ENCODE results near the gene MEIOC. TPM values are rescaled to one million over a fixed set of nuclear protein-coding genes. Genes with fewer than 3 reads are reported as not detected.
"Not testable (repeated sequence)": the region's sequence is repeated elsewhere in the genome, so short reads cannot be mapped to it uniquely, and the experiment has no call there.

MEIOC gene
- total and polyA plus RNA-seq, 2 donors (not counting 3 experiments of a cell fraction or from before 2014, with no cell fraction given) = 0.08 to 0.46 TPM

GRCh38 chr17:44634401-44634800 is 21.9 kb upstream of the MEIOC start:
- H3K9me1 ChIP-seq (replicated peaks; ENCODE audit: control insufficient read depth, extremely low read depth, insufficient read depth, low read length); H2AFZ ChIP-seq (ENCODE audit: low read depth, low read length); H3K4me2 ChIP-seq (ENCODE audit: insufficient read depth, low read length); H3K27me3 ChIP-seq (ENCODE audit: control insufficient read depth in 2 of 2, insufficient read depth in 2 of 2, low read length in 2 of 2); dilution Hi-C loops (cut with MboI; ENCODE audit: extremely low pct_ligation_motif_present, low sequenced_read_pairs); intact Hi-C loops (cut with micrococcal nuclease); H3K36me3 ChIP-seq (ENCODE audit: control insufficient read depth in 2 of 2, extremely low read depth in 1 of 2, insufficient read depth in 2 of 2, low read length in 2 of 2); DNase-seq (ENCODE audit: low read depth, low spot score); H3K4me3 ChIP-seq (replicated peaks in 1 of 3; ENCODE audit: insufficient read depth in 1 of 3, low read depth in 1 of 3, low read length in 3 of 3); H3K4me1 ChIP-seq (ENCODE audit: control insufficient read depth, extremely low read depth, insufficient read depth, low read length); H3K27ac ChIP-seq (ENCODE audit: insufficient read depth, low read depth, low read length); H3K9me3 ChIP-seq (replicated peaks; ENCODE audit: control insufficient read depth, insufficient read depth, low read length); BruUV-seq (replicated peaks); FAIRE-seq; H3K9ac ChIP-seq (replicated peaks; ENCODE audit: extremely low read depth, insufficient read depth, low read length); H3K79me2 ChIP-seq (ENCODE audit: control insufficient read depth, insufficient read depth, low read length); H4K20me1 ChIP-seq (replicated peaks; ENCODE audit: control insufficient read depth, extremely low read depth, insufficient read depth, low read length); POLR2A ChIA-PET: not testable (repeated sequence)
- CTCF ChIA-PET = interaction anchor here (1.1 to 6.9 kb wide), 5 partner anchors 52 to 111 kb away, joined by 4 to 94 read pairs (median 6); no protein-coding TSS in a partner anchor

- Histone ChIP-seq H3K4me3 (replicated peaks in 1 of 3; ENCODE audit: insufficient read depth in 1 of 3, low read depth in 1 of 3, low read length in 3 of 3) (no peak overlapping the region), H4K20me1 (replicated peaks; ENCODE audit: control insufficient read depth, extremely low read depth, insufficient read depth, low read length) (no peaks in the 10 kb centered on the region), H3K9me1 (replicated peaks; ENCODE audit: control insufficient read depth, extremely low read depth, insufficient read depth, low read length) (no peaks in the 10 kb centered on the region), H3K9me3 (replicated peaks; ENCODE audit: control insufficient read depth, insufficient read depth, low read length) (no peaks in the 10 kb centered on the region), H3K9ac (replicated peaks; ENCODE audit: extremely low read depth, insufficient read depth, low read length) (no peak overlapping the region), H3K4me2 (ENCODE audit: insufficient read depth, low read length) (no peak overlapping the region), H3K79me2 (ENCODE audit: control insufficient read depth, insufficient read depth, low read length) (no peaks in the 10 kb centered on the region), H3K36me3 (ENCODE audit: control insufficient read depth in 2 of 2, extremely low read depth in 1 of 2, insufficient read depth in 2 of 2, low read length in 2 of 2) (no peaks in the 10 kb centered on the region), H2AFZ (ENCODE audit: low read depth, low read length) (no peak overlapping the region), H3K27me3 (ENCODE audit: control insufficient read depth in 2 of 2, insufficient read depth in 2 of 2, low read length in 2 of 2) (peaks cover 2 to 9% of the 10 kb centered on the region in 2 experiments), H3K27ac (ENCODE audit: insufficient read depth, low read depth, low read length) (no peak overlapping the region), H3K4me1 (ENCODE audit: control insufficient read depth, extremely low read depth, insufficient read depth, low read length) (no peaks in the 10 kb centered on the region)
- FAIRE-seq = no peak
- POLR2A ChIA-PET = no interaction called here
- dilution Hi-C loops (cut with MboI; ENCODE audit: extremely low pct_ligation_motif_present, low sequenced_read_pairs) (no loop called here), intact Hi-C loops (cut with micrococcal nuclease) (loop anchor here (1.0 to 2.0 kb wide), 2 partner anchors 70 to 103 kb away; no protein-coding TSS in a partner anchor)
- DNase-seq (ENCODE audit: low read depth, low spot score) = peak; percentile 60
- TF ChIP-seq FOS (IDR thresholded peaks at IDR 0.05; ENCODE audit: borderline replicate concordance, insufficient read depth, low read length) (no peak), CTCF (IDR thresholded peaks at IDR 0.05; ENCODE audit: extremely low read depth in 1 of 2, insufficient read depth in 1 of 2, low read depth in 1 of 2, low read length in 2 of 2) (peak in 1 of 2 donors; percentile 4)
- BruUV-seq (replicated peaks) = no TSS peak
- CTCF ChIA-PET = interaction anchor here (0.8 to 2.6 kb wide), 13 partner anchors 10 to 113 kb away, joined by 3 to 120 read pairs (median 5); partner anchors contain the start of gene FZD2
Measured at GRCh38 chr17:44636562-44636961, 19.7 kb upstream of the MEIOC start.
